Measurements from ENCODE around the gene PBXIP1. TPM values are rescaled to one million over a fixed set of nuclear protein-coding genes. Genes with fewer than 3 reads are reported as not detected.
"Not testable (repeated sequence)": the region's sequence is repeated elsewhere in the genome, so short reads cannot be mapped to it uniquely, and the experiment has no call there.

PBXIP1 gene
- total RNA-seq, 3 donors from 2014 or later: 7.7 to 12.7 (median 9.5) TPM

- ATAC-seq (no peak), DNase-seq (no peak)
- Mint-ChIP-seq H3K36me3 (ENCODE audit: insufficient read depth) (peaks cover 31% of the 10 kb centered on the region), H3K27me3 (ENCODE audit: low read depth) (no peaks in the 10 kb centered on the region), H3K9me3 (no peaks in the 10 kb centered on the region), H3K4me1 (ENCODE audit: low read depth) (peaks cover 7% of the 10 kb centered on the region), H3K4me3 (no peak overlapping the region)
These were observed 29.7 kb downstream of the PBXIP1 start for GRCh38 chr1:154926201-154926600.

- Mint-ChIP-seq H3K27me3 (ENCODE audit: low read depth) (no peaks in the 10 kb centered on the region), H3K4me1 (ENCODE audit: low read depth) (peaks cover 7% of the 10 kb centered on the region), H3K4me3 (no peak overlapping the region), H3K9me3 (no peaks in the 10 kb centered on the region), H3K36me3 (ENCODE audit: insufficient read depth) (peaks cover 31% of the 10 kb centered on the region)
- DNase-seq (no peak), ATAC-seq (no peak)
These were observed 30.3 kb downstream of the PBXIP1 start for GRCh38 chr1:154925335-154926170.

DNA sequence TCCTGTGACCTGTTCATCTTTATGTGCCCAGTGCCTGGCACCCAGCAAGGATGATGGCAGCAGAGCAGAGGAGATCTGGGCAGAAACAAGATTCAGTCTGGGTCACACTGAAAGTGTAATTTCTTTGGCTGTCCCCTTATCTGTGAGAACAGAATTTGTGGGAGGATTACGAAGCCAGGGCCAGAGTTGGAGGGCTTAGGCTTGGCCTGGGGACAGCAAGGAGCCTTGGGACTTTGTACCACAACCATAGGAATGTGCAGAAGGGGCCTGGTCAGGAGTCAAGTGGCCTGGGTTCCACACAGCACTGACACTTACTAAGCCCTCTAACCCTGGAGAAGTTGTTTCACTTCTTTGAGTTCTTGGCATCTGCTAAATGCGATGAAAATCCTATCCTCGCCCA lies 32.2 kb downstream of the PBXIP1 start:
- no peaks in the 10 kb centered on the region for H3K9me3 Mint-ChIP-seq
- ATAC-seq (no peak), DNase-seq (no peak)
- H3K4me3 Mint-ChIP-seq: no peak overlapping the region
- no peaks in the 10 kb centered on the region for H3K27me3 Mint-ChIP-seq (ENCODE audit: low read depth)
- H3K4me1 Mint-ChIP-seq (ENCODE audit: low read depth): peaks cover 7% of the 10 kb centered on the region
- peaks cover 33% of the 10 kb centered on the region for H3K36me3 Mint-ChIP-seq (ENCODE audit: insufficient read depth)

- no peak overlapping the region for H3K4me3 Mint-ChIP-seq
- no peaks in the 10 kb centered on the region for H3K27me3 Mint-ChIP-seq (ENCODE audit: low read depth)
- no peaks in the 10 kb centered on the region for H3K9me3 Mint-ChIP-seq
- no peaks in the 10 kb centered on the region for H3K4me1 Mint-ChIP-seq (ENCODE audit: low read depth)
- ATAC-seq (no peak), DNase-seq (no peak)
- peaks cover 8% of the 10 kb centered on the region for H3K36me3 Mint-ChIP-seq (ENCODE audit: insufficient read depth)
These were observed 42.6 kb downstream of the PBXIP1 start for GRCh38 chr1:154913273-154913672.

- H3K36me3 Mint-ChIP-seq (ENCODE audit: insufficient read depth): peaks cover 8% of the 10 kb centered on the region
These were observed 43.1 kb downstream of the PBXIP1 start for GRCh38 chr1:154912755-154913154.

GRCh38 chr1:154911691-154912550 lies 44.0 kb downstream of the PBXIP1 start:
- H3K27me3 Mint-ChIP-seq (ENCODE audit: low read depth): no peaks in the 10 kb centered on the region
- H3K9me3 Mint-ChIP-seq: no peaks in the 10 kb centered on the region
- H3K36me3 Mint-ChIP-seq (ENCODE audit: insufficient read depth): peaks cover 8% of the 10 kb centered on the region
- no peak overlapping the region for H3K4me3 Mint-ChIP-seq
- DNase-seq (no peak), ATAC-seq (no peak)
- no peaks in the 10 kb centered on the region for H3K4me1 Mint-ChIP-seq (ENCODE audit: low read depth)

More at GRCh38 chr1:154912755-154913154, 43.1 kb downstream of the PBXIP1 start:
- ATAC-seq (no peak), DNase-seq (no peak)
- H3K9me3 Mint-ChIP-seq: no peaks in the 10 kb centered on the region
- no peaks in the 10 kb centered on the region for H3K4me1 Mint-ChIP-seq (ENCODE audit: low read depth)
- no peaks in the 10 kb centered on the region for H3K27me3 Mint-ChIP-seq (ENCODE audit: low read depth)
- H3K4me3 Mint-ChIP-seq: no peak overlapping the region

- H3K27me3 Mint-ChIP-seq (ENCODE audit: low read depth): no peaks in the 10 kb centered on the region
- no peak for DNase-seq
- no peaks in the 10 kb centered on the region for H3K4me1 Mint-ChIP-seq (ENCODE audit: low read depth)
- ATAC-seq: no peak
- H3K9me3 Mint-ChIP-seq: no peaks in the 10 kb centered on the region
- H3K36me3 Mint-ChIP-seq (ENCODE audit: insufficient read depth): peaks cover 5% of the 10 kb centered on the region
- H3K4me3 Mint-ChIP-seq: no peak overlapping the region
These were observed 45.0 kb downstream of the PBXIP1 start for GRCh38 chr1:154910851-154911250.

DNA sequence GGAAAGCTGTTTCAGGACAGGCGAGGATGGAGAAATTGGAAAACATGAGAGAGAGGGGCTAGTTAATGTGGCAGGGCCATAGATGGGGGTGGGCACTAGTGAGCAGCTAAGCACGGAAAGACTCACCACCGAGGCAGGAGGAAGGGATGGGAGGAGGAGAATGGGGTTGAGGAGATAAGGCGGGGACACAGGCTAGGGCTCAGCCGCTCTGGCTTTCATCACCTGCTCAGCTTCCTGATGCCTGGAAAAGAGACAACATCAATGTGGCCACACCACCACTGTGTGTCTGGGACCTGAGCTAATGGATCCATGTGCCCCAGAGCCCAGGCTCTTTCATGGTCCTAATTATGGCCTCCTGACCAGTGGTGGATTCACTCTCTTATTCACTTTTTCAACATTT lies 47.0 kb downstream of the PBXIP1 start:
- ATAC-seq (no peak), DNase-seq (no peak)
- Mint-ChIP-seq H3K9me3 (no peaks in the 10 kb centered on the region), H3K4me1 (ENCODE audit: low read depth) (no peaks in the 10 kb centered on the region), H3K36me3 (ENCODE audit: insufficient read depth) (peaks cover 2% of the 10 kb centered on the region), H3K27me3 (ENCODE audit: low read depth) (no peaks in the 10 kb centered on the region), H3K4me3 (no peak overlapping the region)

DNA sequence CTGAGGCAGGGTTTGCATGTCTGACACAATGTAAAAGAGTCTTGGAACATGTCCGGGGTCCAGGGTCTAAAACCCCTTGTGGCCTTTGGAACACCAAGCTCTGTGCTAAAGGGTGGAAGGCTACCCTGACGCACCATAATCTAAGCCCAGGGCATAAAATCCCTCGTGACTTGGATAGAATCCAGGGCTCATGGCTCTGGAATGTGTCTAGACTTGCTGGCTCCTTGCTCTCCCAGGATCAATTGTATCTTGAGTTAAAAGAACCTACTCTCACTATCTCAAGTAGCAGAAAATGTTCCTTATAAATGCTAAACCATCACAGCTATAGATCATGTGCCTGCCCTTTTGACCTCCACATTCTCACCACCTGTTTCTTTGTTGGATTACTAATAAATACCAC lies 47.8 kb downstream of the PBXIP1 start:
- H3K4me3 Mint-ChIP-seq: not testable (repeated sequence)

DNA sequence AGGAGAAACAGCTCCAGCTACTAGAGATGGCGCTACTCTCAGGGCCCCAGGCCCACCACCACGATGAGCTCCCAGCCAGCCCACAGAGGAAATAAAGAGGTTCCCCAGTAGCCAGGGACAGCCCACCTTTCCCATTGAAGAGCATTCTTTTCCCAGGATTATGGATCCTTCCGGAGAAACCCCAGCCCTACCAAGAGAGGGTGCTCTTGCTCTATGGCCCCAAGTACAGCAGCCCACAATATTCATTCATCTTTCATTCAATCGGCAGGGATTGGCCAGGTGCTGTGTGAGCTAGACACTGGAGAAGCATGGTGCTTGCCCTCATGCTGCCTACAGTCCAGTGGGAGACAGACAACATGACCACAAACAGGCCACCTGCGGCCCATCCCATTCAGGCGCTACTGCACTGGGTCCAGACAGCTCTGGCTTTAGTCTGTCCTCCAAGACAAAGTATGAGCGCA lies 49.2 kb downstream of the PBXIP1 start:
- H3K4me3 Mint-ChIP-seq: no peak overlapping the region
- peaks cover 2% of the 10 kb centered on the region for H3K36me3 Mint-ChIP-seq (ENCODE audit: insufficient read depth)
- H3K4me1 Mint-ChIP-seq (ENCODE audit: low read depth): no peaks in the 10 kb centered on the region
- H3K9me3 Mint-ChIP-seq: no peaks in the 10 kb centered on the region
- ATAC-seq: no peak
- no peak for DNase-seq
- no peaks in the 10 kb centered on the region for H3K27me3 Mint-ChIP-seq (ENCODE audit: low read depth)

More for the DNA sequence above, 47.8 kb downstream of the PBXIP1 start:
- H3K4me1 Mint-ChIP-seq (ENCODE audit: low read depth); ATAC-seq; H3K36me3 Mint-ChIP-seq (ENCODE audit: insufficient read depth); H3K9me3 Mint-ChIP-seq; DNase-seq; H3K27me3 Mint-ChIP-seq (ENCODE audit: low read depth): not testable (repeated sequence)

- DNase-seq: no peak
- Mint-ChIP-seq H3K4me1 (ENCODE audit: low read depth) (no peaks in the 10 kb centered on the region), H3K4me3 (no peak overlapping the region), H3K36me3 (ENCODE audit: insufficient read depth) (no peaks in the 10 kb centered on the region), H3K27me3 (ENCODE audit: low read depth) (no peaks in the 10 kb centered on the region), H3K9me3 (no peaks in the 10 kb centered on the region)
- ATAC-seq: no peak
These were observed 52.8 kb downstream of the PBXIP1 start for GRCh38 chr1:154902938-154903566.

GRCh38 chr1:154901591-154901990 lies 54.3 kb downstream of the PBXIP1 start:
- DNase-seq (no peak), ATAC-seq (no peak)
- Mint-ChIP-seq H3K27me3 (ENCODE audit: low read depth) (no peaks in the 10 kb centered on the region), H3K4me3 (no peak overlapping the region), H3K4me1 (ENCODE audit: low read depth) (no peaks in the 10 kb centered on the region), H3K9me3 (no peaks in the 10 kb centered on the region), H3K36me3 (ENCODE audit: insufficient read depth) (no peaks in the 10 kb centered on the region)

DNA sequence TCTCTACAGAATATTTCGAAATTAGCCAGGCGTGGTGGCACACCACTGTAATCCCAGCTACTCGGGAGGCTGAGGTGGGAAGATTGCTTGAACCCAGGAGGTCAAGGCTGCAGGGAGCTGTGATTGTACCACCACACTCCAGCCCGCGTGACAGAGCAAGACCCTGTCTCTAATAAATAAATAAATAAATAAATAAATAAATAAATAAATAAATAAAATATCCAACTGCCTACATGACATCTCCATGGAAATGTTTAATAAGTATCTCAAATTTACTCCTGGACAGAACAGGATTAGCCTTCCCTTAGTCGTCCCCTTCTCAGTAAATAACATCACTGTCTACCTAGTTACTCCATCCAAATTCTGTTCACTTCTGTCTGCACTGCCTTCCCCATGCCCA lies 56.9 kb downstream of the PBXIP1 start:
- Mint-ChIP-seq H3K9me3 (no peaks in the 10 kb centered on the region), H3K4me1 (ENCODE audit: low read depth) (no peaks in the 10 kb centered on the region)

GRCh38 chr1:154896771-154897286 lies 59.1 kb downstream of the PBXIP1 start:
- no peaks in the 10 kb centered on the region for H3K9me3 Mint-ChIP-seq
- H3K4me1 Mint-ChIP-seq (ENCODE audit: low read depth): no peaks in the 10 kb centered on the region
- no peaks in the 10 kb centered on the region for H3K36me3 Mint-ChIP-seq (ENCODE audit: insufficient read depth)
- DNase-seq (no peak), ATAC-seq (no peak)
- H3K27me3 Mint-ChIP-seq (ENCODE audit: low read depth): no peaks in the 10 kb centered on the region
- no peak overlapping the region for H3K4me3 Mint-ChIP-seq

More for the DNA sequence above, 56.9 kb downstream of the PBXIP1 start:
- H3K36me3 Mint-ChIP-seq (ENCODE audit: insufficient read depth): no peaks in the 10 kb centered on the region
- H3K4me3 Mint-ChIP-seq: no peak overlapping the region
- no peak for DNase-seq
- no peaks in the 10 kb centered on the region for H3K27me3 Mint-ChIP-seq (ENCODE audit: low read depth)
- no peak for ATAC-seq

All from activated T-cell treated with anti-CD3 and anti-CD28 coated beads, Interleukin-2, amount 50 U/mL, for 4 hours (primary cell).